GM21528 (cell line): ENCODE measurements around the gene TOGARAM1.
"Not testable (repeated sequence)": the region's sequence is repeated elsewhere in the genome, so short reads cannot be mapped to it uniquely, and the experiment has no call there.

Source experiments
- ATAC-seq: cut with Tn5 transposase; IDR thresholded peaks from one replicate; pipeline ENCODE4 v1.9.1; 2021; ENCODE audit warnings: mild to moderate bottlenecking, moderate library complexity; ENCODE audit not compliant: unreplicated experiment, low FRiP score

Gene TOGARAM1

GRCh38 chr14:45034730-45035129, 72.7 kb downstream of the TOGARAM1 start:
- ATAC-seq: no peak

- ATAC-seq: no peak
Observed at GRCh38 chr14:45038256-45038655, 76.3 kb downstream of the TOGARAM1 start.

GRCh38 chr14:45038865-45039264, 76.9 kb downstream of the TOGARAM1 start:
- no peak for ATAC-seq

- ATAC-seq: no peak
Observed at GRCh38 chr14:45039390-45039789, 77.4 kb downstream of the TOGARAM1 start.

- no peak for ATAC-seq
Observed at GRCh38 chr14:45041641-45042040, 79.7 kb downstream of the TOGARAM1 start.

- ATAC-seq: no peak
Observed at GRCh38 chr14:45044638-45045037, 82.6 kb downstream of the TOGARAM1 start.

- ATAC-seq: no peak
Observed at GRCh38 chr14:45048385-45048784, 86.4 kb downstream of the TOGARAM1 start.

GRCh38 chr14:45051180-45051579, 89.2 kb downstream of the TOGARAM1 start:
- no peak for ATAC-seq

- ATAC-seq: no peak
Observed at GRCh38 chr14:45051896-45052295, 89.9 kb downstream of the TOGARAM1 start.

- no peak for ATAC-seq
Observed at GRCh38 chr14:45057349-45057748, 95.4 kb downstream of the TOGARAM1 start.

GRCh38 chr14:45057881-45058364, 95.9 kb downstream of the TOGARAM1 start:
- ATAC-seq: no peak

- no peak for ATAC-seq
Observed at GRCh38 chr14:45060551-45060950, 98.6 kb downstream of the TOGARAM1 start.

GRCh38 chr14:45065540-45065939, 103.5 kb downstream of the TOGARAM1 start:
- ATAC-seq: no peak

GRCh38 chr14:45065956-45066355, 104.0 kb downstream of the TOGARAM1 start:
- ATAC-seq: no peak

GRCh38 chr14:45066667-45067066, 104.7 kb downstream of the TOGARAM1 start:
- no peak for ATAC-seq

GRCh38 chr14:45068396-45068795, 106.4 kb downstream of the TOGARAM1 start:
- no peak for ATAC-seq

GRCh38 chr14:45070215-45070614, 108.2 kb downstream of the TOGARAM1 start:
- ATAC-seq: no peak

- ATAC-seq: no peak
Observed at GRCh38 chr14:45072126-45072525, 110.1 kb downstream of the TOGARAM1 start.

- ATAC-seq: no peak
Observed at GRCh38 chr14:45073231-45073879, 111.4 kb downstream of the TOGARAM1 start.

GRCh38 chr14:45078323-45078722, 116.3 kb downstream of the TOGARAM1 start:
- no peak for ATAC-seq

- ATAC-seq: not testable (repeated sequence)
Observed at GRCh38 chr14:45080416-45080968, 118.5 kb downstream of the TOGARAM1 start.

GRCh38 chr14:45081096-45081495, 119.1 kb downstream of the TOGARAM1 start:
- ATAC-seq: not testable (repeated sequence)
